Upper lobe of right lung (tissue), 1 donor: ENCODE data around the gene SGTA. TPM values are rescaled to one million over a fixed set of nuclear protein-coding genes. Genes with fewer than 3 reads are reported as not detected.

Source experiments
- ATAC-seq: fragments of 200-7000 bp; cut with Tn5 transposase; one replicate; pipeline ENCODE4 v1.9.1; 2020; ENCODE audit warnings: mild to moderate bottlenecking, moderate library complexity
- DNase-seq: peaks from one replicate; pipeline ENCODE4 v3.0.0-alpha.2; 2020
- H3K27ac ChIP-seq: fragments of 200-600 bp; one replicate; pipeline ENCODE4 v1.8.0; 2022
- H3K27me3 ChIP-seq: fragments of 200-600 bp; one replicate; pipeline ENCODE4 v1.8.0; 2022; ENCODE audit warnings: mild to moderate bottlenecking
- H3K36me3 ChIP-seq: fragments of 200-600 bp; one replicate; pipeline ENCODE4 v1.8.0; 2022
- H3K4me1 ChIP-seq: fragments of 200-600 bp; one replicate; pipeline ENCODE4 v1.8.0; 2022
- H3K4me3 ChIP-seq: fragments of 200-600 bp; one replicate; pipeline ENCODE4 v1.8.0; 2022; ENCODE audit warnings: mild to moderate bottlenecking
- H3K9me3 ChIP-seq: fragments of 200-600 bp; one replicate; pipeline ENCODE4 v1.8.0; 2022
- CTCF ChIP-seq: fragments of 200-600 bp; IDR thresholded peaks from one replicate; pipeline ENCODE4 v1.8.0; 2022; ENCODE audit warnings: antibody characterized with exemption
- intact Hi-C: fragments of 100-400 bp; cut with DNase I; formaldehyde crosslinking; loops from one replicate; pipeline ENCODE4 v1.11.0; 2022
- total RNA-seq: library from RNA; stranded (reverse); fragmentation: NEBNext Ultra II Directional; extraction: Animal tissue kit (Norgen Biotek cat#: 25700); gene quantifications from one replicate; pipeline ENCODE4 v1.2.1, GENCODE V29; 2021
- donor health status: DM: no; HTN: yes; CAD: no; lungs with severe emphysema.

Gene SGTA
- total RNA-seq, 1 donor from 2014 or later, result 44.9 TPM

GRCh38 chr19:2774083-2774679, 8.9 kb downstream of the SGTA start:
- ATAC-seq, result no peak
- TF ChIP-seq CTCF, result no peak
- peaks cover 18% of the 10 kb centered on the region for H3K4me1 ChIP-seq

DNA sequence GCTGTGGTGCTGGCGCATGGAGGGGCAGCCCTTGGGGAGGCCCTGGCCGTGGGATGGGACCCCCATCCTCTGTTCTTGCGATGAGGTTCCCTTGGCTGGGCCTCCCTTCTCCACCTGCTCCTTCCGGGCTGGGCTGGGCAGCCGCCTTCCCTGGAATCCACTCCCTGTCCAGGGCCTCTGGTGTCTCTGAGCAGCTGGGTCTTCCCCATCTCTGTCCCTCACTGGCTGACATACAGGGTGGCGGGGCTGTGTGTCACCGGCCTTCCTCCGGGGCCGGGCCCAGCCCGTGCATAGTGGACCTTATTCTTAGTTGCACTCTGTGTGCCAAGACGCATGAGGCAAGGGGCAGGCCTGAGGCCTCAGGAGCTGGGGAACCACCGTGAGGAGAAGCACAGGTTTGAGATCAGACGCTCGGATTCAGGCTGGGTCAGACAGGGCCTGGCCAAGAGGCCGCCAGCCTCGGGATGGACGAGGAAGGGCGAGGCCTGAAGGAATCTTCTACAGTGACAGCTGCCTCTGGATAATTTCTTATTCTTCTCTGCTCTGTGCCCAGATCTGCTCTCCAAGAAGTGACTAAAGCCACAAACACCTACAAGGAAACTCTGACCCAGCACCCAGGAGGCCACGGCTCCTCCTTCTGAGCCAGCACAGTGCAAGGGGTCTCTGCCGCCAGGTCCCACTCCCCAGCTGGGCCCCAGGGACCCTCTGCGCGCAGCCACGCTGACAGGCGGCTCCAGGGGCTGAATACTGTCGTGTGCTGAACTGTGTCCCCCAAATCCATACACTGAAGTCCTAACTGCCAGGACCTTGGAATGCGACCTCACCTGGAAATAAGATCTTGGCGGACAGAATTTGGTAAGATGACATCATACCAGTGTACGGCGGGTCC, 11.0 kb downstream of the SGTA start:
- no peaks in the 10 kb centered on the region for H3K9me3 ChIP-seq
- no peaks in the 10 kb centered on the region for H3K27me3 ChIP-seq
- DNase-seq (no peak), ATAC-seq (no peak)
- no peak overlapping the region for H3K4me3 ChIP-seq
- H3K4me1 ChIP-seq, result peaks cover 18% of the 10 kb centered on the region
- H3K27ac ChIP-seq, result no peak overlapping the region
- no peak for TF ChIP-seq CTCF
- intact Hi-C loops, result no loop called here
- H3K36me3 ChIP-seq, result peaks cover 17% of the 10 kb centered on the region

More at GRCh38 chr19:2774083-2774679, 8.9 kb downstream of the SGTA start:
- Histone ChIP-seq H3K4me3 (no peak overlapping the region), H3K36me3 (no peaks in the 10 kb centered on the region), H3K27me3 (no peaks in the 10 kb centered on the region), H3K27ac (no peak overlapping the region), H3K9me3 (no peaks in the 10 kb centered on the region)
- intact Hi-C loops, result no loop called here
- DNase-seq, result no peak

- peak; percentile 45 for ATAC-seq
- H3K36me3 ChIP-seq, result peaks cover 34% of the 10 kb centered on the region
- H3K27me3 ChIP-seq, result no peaks in the 10 kb centered on the region
- no peak for TF ChIP-seq CTCF
- H3K9me3 ChIP-seq, result no peaks in the 10 kb centered on the region
- H3K4me1 ChIP-seq, result peaks cover 14% of the 10 kb centered on the region
- no peak overlapping the region for H3K4me3 ChIP-seq
- no peak for DNase-seq
- peak overlapping the region; percentile 14 for H3K27ac ChIP-seq
- intact Hi-C loops, result no loop called here
Measured at GRCh38 chr19:2770055-2771013, 12.7 kb downstream of the SGTA start.

DNA sequence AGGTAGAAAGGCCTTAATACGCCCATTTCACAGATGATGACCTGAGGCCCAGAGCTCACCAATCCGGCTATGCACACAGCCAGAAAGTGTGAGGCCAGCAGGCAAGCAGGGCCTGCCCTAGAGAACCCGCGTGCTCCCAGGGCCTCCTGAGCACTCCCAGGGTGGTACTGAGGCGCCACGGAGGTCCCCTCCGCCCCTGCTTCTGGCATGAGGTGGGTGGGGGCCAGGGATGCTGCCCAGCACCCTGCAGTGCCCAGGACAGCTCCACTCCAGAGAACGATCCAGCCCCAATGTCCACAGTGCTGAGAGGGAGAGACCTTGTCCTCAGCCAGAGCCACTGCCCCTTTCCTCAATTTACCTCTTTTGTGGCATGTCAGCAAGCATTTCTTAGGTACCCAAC, 13.9 kb downstream of the SGTA start:
- DNase-seq (no peak), ATAC-seq (no peak)
- intact Hi-C loops, result loop anchor here (10.0 kb wide), 1 partner anchor 124 kb away; no protein-coding TSS in a partner anchor
- H3K36me3 ChIP-seq, result peaks cover 45% of the 10 kb centered on the region
- no peak for TF ChIP-seq CTCF
- H3K9me3 ChIP-seq, result no peaks in the 10 kb centered on the region
- H3K4me1 ChIP-seq, result peaks cover 8% of the 10 kb centered on the region
- no peak overlapping the region for H3K4me3 ChIP-seq
- H3K27ac ChIP-seq, result no peak overlapping the region
- H3K27me3 ChIP-seq, result no peaks in the 10 kb centered on the region

- peaks cover 52% of the 10 kb centered on the region for H3K36me3 ChIP-seq
- DNase-seq (no peak), ATAC-seq (peak; percentile 6)
- H3K27ac ChIP-seq, result no peak overlapping the region
- H3K4me3 ChIP-seq, result no peak overlapping the region
- H3K4me1 ChIP-seq, result peaks cover 8% of the 10 kb centered on the region
- intact Hi-C loops, result loop anchor here (10.0 kb wide), 1 partner anchor 124 kb away; no protein-coding TSS in a partner anchor
- no peak for TF ChIP-seq CTCF
- no peaks in the 10 kb centered on the region for H3K9me3 ChIP-seq
- no peaks in the 10 kb centered on the region for H3K27me3 ChIP-seq
Measured at GRCh38 chr19:2768365-2769132, 14.5 kb downstream of the SGTA start.
